Skeletal muscle tissue (tissue), 4 donors: Measurements from ENCODE around the gene USP2. TPM values are rescaled to one million over a fixed set of nuclear protein-coding genes. Genes with fewer than 3 reads are reported as not detected.
"Not testable (repeated sequence)": the region's sequence is repeated elsewhere in the genome, so short reads cannot be mapped to it uniquely, and the experiment has no call there.

Experiments
- H3K27ac ChIP-seq: one replicate; pipeline ENCODE4 v1.7.0; 2013; ENCODE audit warnings: mild to moderate bottlenecking, low read depth, low read length, inconsistent platforms
- H3K27me3 ChIP-seq, 3 donors: one replicate each; pipeline ENCODE4 v1.7.0; 2013; ENCODE audit warnings: low read length in 3 of 3; ENCODE audit not compliant: control insufficient read depth in 3 of 3, insufficient read depth in 3 of 3
- H3K36me3 ChIP-seq, 3 donors: one replicate each; pipeline ENCODE4 v1.7.0; 2013; ENCODE audit warnings: low read length in 3 of 3; ENCODE audit not compliant: control insufficient read depth in 3 of 3, insufficient read depth in 3 of 3
- H3K4me1 ChIP-seq, 3 donors: one replicate each; pipeline ENCODE4 v1.7.0; 2013; ENCODE audit warnings: low read length in 3 of 3, mild to moderate bottlenecking in 3 of 3; ENCODE audit not compliant: control insufficient read depth in 3 of 3, insufficient read depth in 3 of 3
- H3K4me3 ChIP-seq, 3 donors: one replicate each; pipeline ENCODE4 v1.7.0; 2013; ENCODE audit warnings: low read length in 3 of 3
- H3K9ac ChIP-seq, 3 donors: one replicate each; pipeline ENCODE4 v1.7.0; 2013; ENCODE audit warnings: low read length in 3 of 3, mild to moderate bottlenecking in 3 of 3, moderate library complexity in 2 of 3, low read depth in 1 of 3
- H3K9me3 ChIP-seq, 3 donors: one replicate each; pipeline ENCODE4 v1.7.0; 2013; ENCODE audit warnings: low read length in 3 of 3; ENCODE audit not compliant: control insufficient read depth in 3 of 3
- total RNA-seq: library from RNA; depleted of rRNA; stranded (reverse); fragments of >200 nt; gene quantifications from one replicate; pipeline ENCODE4 v1.2.3, GENCODE V29; 2014
- donor health status: Osteomylitis.

Gene USP2
- total RNA-seq, 1 donor from 2014 or later, result 8.9 TPM

DNA sequence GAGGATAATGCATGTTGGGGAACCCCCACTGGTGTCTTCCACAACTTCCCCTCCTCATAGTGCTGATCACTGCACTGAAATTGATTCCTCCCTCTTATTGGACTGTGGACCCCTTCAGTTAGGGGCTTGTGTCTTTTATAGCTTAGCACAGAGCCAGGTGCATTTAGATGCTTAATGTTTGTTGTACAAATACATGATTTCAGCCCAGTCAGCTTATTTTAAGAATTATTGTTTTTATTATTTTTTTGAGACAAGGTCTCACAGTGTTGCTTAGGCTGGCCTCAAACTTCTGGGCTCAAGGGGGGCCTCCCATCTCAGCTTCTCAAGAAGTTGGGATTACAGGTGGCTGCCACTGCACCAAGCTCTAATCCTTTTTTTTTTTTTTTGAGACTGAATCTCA lies 33.2 kb upstream of the USP2 start:
- no peak overlapping the region for H3K9ac ChIP-seq
- H3K4me1 ChIP-seq, result peaks cover 0 to 9% (median 4%) of the 10 kb centered on the region in 3 donors
- no peak overlapping the region for H3K4me3 ChIP-seq
- H3K36me3 ChIP-seq, result no peaks in the 10 kb centered on the region
- H3K9me3 ChIP-seq, result no peaks in the 10 kb centered on the region
- no peak overlapping the region for H3K27ac ChIP-seq
- H3K27me3 ChIP-seq, result peaks cover 2 to 12% (median 7%) of the 10 kb centered on the region in 3 donors

DNA sequence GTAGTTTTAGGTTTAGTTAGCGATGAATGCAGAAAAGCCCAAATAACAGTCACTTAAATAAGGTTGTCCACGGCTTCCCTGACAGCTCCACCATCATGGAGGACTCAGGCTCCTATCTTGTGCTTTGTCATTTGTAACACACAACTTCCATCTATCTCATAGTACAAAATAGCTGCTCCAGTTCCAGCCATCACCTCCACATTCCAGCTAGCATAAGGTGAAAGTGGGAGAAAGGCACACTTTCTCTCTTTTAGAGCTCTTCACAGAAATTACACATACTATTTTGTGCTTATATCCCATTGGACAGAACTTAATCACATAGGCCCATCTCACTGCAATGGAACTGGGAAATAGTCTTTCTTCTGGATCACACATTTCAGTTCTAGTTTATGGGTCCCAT lies 32.8 kb upstream of the USP2 start:
- Histone ChIP-seq H3K27me3 (peaks cover 0 to 10% (median 3%) of the 10 kb centered on the region in 3 donors), H3K4me1 (peaks cover 0 to 9% (median 4%) of the 10 kb centered on the region in 3 donors), H3K36me3 (no peaks in the 10 kb centered on the region), H3K27ac (no peak overlapping the region), H3K9ac (no peak overlapping the region), H3K4me3 (no peak overlapping the region), H3K9me3 (no peaks in the 10 kb centered on the region)

DNA sequence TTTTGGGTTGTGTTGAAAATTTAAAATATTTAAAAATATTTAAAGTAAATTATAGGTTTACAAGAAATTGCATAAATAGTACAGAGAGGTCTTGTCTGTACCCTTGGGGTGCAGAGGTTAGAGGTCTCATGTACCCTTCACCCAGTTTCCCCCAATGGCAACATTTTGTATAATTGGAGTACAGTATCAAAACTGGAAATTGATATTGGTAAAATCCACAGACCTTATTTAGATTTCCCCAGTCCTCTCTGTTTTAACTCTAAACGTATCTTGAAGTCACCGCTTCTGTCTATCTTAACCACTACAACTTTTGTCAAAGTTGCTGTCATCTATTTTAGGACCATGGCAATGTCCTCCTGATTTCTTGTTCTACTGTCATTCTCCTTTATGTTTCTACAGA lies 30.6 kb upstream of the USP2 start:
- no peaks in the 10 kb centered on the region for H3K36me3 ChIP-seq

DNA sequence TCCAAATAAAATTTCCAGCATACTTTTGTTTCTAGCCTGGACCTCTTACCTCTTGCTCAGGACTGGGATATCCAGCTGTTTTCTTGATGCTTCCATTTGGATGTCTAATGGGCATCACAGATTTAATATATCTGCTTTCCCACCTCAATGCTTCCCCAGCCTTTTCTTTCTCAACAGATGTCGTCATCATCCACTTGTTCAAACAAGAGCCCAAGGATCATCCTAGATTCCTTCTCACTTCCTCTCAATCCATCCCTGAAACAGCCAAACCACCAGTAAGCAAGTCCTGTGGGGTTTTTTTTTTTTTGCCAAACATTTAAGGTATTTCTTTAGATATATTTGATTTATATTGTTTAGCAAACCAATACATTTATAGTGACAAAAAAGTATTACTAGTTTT lies 29.0 kb upstream of the USP2 start:
- H3K9me3 ChIP-seq, result no peaks in the 10 kb centered on the region
- no peak overlapping the region for H3K9ac ChIP-seq
- H3K4me3 ChIP-seq, result no peak overlapping the region
- no peaks in the 10 kb centered on the region for H3K27me3 ChIP-seq
- no peak overlapping the region for H3K27ac ChIP-seq
- H3K4me1 ChIP-seq, result no peaks in the 10 kb centered on the region
- H3K36me3 ChIP-seq, result no peaks in the 10 kb centered on the region

More for the DNA sequence above, 30.6 kb upstream of the USP2 start:
- H3K9me3 ChIP-seq, result no peaks in the 10 kb centered on the region
- H3K4me1 ChIP-seq, result peaks cover 0 to 3% (median 2%) of the 10 kb centered on the region in 3 donors
- H3K4me3 ChIP-seq, result no peak overlapping the region
- no peak overlapping the region for H3K9ac ChIP-seq
- no peaks in the 10 kb centered on the region for H3K27me3 ChIP-seq
- H3K27ac ChIP-seq, result no peak overlapping the region

DNA sequence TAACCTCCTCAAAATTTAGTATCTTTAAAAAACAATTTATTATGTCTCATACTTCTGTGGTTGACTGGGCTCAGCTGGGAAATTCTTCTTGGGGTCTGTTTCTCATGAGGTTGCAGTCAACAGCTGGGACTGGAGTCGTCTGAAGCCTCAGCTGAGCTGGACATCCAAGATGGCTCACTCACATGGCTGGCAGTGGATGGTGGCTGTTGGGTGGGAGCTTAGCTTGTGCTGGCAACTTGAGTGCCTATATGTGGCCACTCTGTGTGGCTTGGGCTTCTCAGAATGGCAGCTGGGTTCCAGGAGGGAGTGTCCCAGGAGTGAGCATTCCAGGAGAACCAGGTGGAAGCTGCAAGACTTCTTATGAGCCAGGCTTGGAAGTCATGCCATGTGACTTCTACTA lies 28.2 kb upstream of the USP2 start:
- no peak overlapping the region for H3K4me3 ChIP-seq
- H3K9ac ChIP-seq, result no peak overlapping the region
- H3K27me3 ChIP-seq, result no peaks in the 10 kb centered on the region
- H3K27ac ChIP-seq, result no peak overlapping the region
- H3K9me3 ChIP-seq, result no peaks in the 10 kb centered on the region
- H3K4me1 ChIP-seq, result no peaks in the 10 kb centered on the region
- H3K36me3 ChIP-seq, result no peaks in the 10 kb centered on the region

DNA sequence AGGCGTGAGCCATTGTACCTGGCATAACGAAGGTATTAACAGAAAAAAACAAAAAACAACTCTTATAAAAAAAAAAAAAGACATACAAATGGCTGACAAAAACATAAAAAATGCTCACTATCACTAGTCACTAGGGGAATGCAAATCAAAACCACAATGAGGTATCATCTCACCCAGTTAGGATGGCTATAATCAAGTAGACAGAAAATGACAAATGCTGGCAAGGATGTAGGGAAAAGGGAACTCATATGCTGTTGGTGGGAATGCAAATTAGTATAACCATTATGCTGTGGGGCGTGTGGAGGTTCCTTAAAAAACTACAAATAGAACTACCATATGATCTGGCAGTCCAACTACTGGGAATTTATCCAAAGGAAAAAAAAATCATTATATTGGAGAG lies 24.5 kb upstream of the USP2 start:
- Histone ChIP-seq H3K4me1 (no peaks in the 10 kb centered on the region), H3K9me3 (peaks cover 0 to 3% (median under 1%) of the 10 kb centered on the region in 3 donors), H3K36me3 (no peaks in the 10 kb centered on the region), H3K27me3 (no peaks in the 10 kb centered on the region), H3K27ac (no peak overlapping the region), H3K4me3 (no peak overlapping the region), H3K9ac (no peak overlapping the region)

DNA sequence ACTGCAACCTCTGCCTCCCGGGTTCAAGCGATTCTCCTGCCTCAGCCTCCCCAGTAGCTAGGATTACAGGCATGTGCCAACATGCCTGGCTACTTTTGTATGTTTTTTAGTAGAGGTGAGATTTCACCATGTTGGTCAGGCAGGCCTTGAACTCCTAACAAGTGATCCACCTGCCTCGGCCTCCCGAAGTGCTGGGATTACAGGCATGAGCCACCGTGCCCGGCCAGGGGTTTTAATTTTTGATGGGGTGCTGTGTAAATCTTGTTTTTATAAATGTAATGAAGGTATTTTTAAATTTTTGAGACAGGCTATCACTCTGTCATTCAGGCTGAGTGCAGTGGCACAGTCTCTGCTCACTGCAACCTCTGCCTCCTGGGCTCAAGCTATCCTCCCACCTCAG lies 24.0 kb upstream of the USP2 start:
- H3K4me1 ChIP-seq, H3K27me3 ChIP-seq, H3K4me3 ChIP-seq, H3K9me3 ChIP-seq, H3K36me3 ChIP-seq, H3K27ac ChIP-seq, H3K9ac ChIP-seq: not testable (repeated sequence)

DNA sequence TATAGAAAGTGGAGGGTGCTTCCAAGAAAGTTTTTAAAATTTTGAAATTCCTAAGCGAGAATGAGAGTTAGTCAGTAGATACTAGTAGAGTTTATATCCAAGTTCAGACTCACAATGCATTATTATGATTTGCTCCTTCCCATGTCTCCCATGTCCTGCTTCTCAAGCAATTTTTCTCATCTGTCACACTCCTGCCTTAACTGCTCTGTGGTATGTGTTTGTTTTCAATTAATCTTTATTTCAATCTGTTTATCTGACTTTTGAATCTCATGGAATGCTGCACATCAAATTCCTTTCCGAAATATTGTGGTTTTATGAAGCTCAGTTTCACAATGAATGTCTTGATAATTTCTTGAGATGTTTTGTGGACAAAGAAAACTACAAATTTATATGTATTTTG lies 23.4 kb upstream of the USP2 start:
- Histone ChIP-seq H3K4me1 (no peaks in the 10 kb centered on the region), H3K4me3 (no peak overlapping the region), H3K27me3 (no peaks in the 10 kb centered on the region), H3K36me3 (no peaks in the 10 kb centered on the region), H3K27ac (no peak overlapping the region), H3K9me3 (peaks cover 0 to 6% (median 2%) of the 10 kb centered on the region in 3 donors), H3K9ac (no peak overlapping the region)

DNA sequence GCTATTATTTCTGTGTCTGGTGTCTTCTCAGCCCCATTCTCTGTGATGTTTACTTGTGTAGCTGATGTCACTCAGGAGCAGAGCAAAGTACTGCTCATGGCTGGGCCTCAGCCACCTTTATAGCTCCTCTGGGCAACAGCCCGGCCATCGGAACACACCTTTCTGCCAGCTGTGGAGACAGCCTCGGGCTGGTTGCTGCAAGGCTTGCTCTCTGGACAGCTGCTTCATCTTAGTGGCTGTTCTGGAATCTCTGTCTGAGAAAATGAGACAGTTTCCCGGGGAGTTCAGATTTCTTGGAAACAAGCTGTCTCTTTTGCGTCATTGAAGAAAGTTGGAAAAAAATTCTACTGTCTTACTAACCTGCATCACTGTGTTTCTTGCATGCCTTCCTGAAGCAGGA lies 21.5 kb upstream of the USP2 start:
- no peak overlapping the region for H3K4me3 ChIP-seq
- no peaks in the 10 kb centered on the region for H3K4me1 ChIP-seq
- no peak overlapping the region for H3K27ac ChIP-seq
- H3K9ac ChIP-seq, result no peak overlapping the region
- peaks cover 0 to 6% (median 2%) of the 10 kb centered on the region in 3 donors for H3K9me3 ChIP-seq
- H3K36me3 ChIP-seq, result no peaks in the 10 kb centered on the region
- no peaks in the 10 kb centered on the region for H3K27me3 ChIP-seq

DNA sequence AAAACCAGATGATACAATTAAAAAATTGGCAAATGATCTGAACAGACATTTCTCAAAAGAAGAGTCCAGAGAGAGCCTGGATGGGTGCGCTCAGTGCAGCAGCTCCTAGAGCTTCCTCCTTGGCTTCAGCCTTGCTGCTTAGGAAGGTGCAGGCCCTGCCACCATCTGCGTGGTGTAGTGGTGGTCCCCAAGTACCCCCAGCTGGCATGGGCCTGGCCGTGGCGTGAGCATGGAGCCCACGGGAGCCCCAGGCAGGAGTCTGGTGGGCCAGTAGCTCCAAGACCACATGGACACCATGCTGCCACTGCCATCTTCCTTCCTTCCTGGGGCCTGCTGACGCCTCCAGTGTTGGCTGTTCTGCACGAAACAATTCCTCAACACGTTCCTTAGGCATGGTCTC lies 21.0 kb upstream of the USP2 start:
- H3K27me3 ChIP-seq, result no peaks in the 10 kb centered on the region
- H3K27ac ChIP-seq, result no peak overlapping the region
- no peak overlapping the region for H3K4me3 ChIP-seq
- no peaks in the 10 kb centered on the region for H3K4me1 ChIP-seq
- H3K9ac ChIP-seq, result no peak overlapping the region
- H3K9me3 ChIP-seq, result peaks cover 0 to 6% (median 2%) of the 10 kb centered on the region in 3 donors
- H3K36me3 ChIP-seq, result no peaks in the 10 kb centered on the region

DNA sequence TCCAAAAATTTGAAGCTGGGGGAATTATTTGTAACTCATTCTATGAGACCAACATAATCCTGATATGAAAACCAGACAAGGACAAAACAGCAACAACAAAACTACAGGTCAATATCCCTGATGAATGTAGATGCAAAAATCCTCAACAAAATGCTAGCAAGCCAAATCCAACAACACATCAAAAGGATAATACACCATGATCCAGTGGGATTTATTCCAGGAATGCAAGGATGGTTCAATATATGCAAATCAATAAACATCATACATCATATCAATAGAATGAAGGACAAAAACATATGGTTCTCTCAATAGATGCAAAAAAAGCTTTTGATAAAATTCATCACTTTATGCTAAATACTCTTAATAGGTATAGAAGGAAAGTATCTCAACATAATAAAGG lies 19.4 kb upstream of the USP2 start:
- Histone ChIP-seq H3K9ac (no peak overlapping the region), H3K4me3 (no peak overlapping the region), H3K36me3 (no peaks in the 10 kb centered on the region), H3K27ac (no peak overlapping the region), H3K4me1 (no peaks in the 10 kb centered on the region), H3K27me3 (no peaks in the 10 kb centered on the region), H3K9me3 (peaks cover 0 to 6% (median 2%) of the 10 kb centered on the region in 3 donors)
